Measurements from ENCODE around the gene DNM3. TPM values are rescaled to one million over a fixed set of nuclear protein-coding genes. Genes with fewer than 3 reads are reported as not detected.

The DNM3 gene
- total and polyA plus RNA-seq, 2 donors (not counting 3 experiments of a cell fraction or from before 2014, with no cell fraction given): 1.4 to 2.5 TPM

GRCh38 chr1:172427191-172427590 is 585.9 kb downstream of the DNM3 start:
- no TSS peak for BruUV-seq (replicated peaks)
- H3K27me3 ChIP-seq (ENCODE audit: control insufficient read depth in 2 of 2, insufficient read depth in 2 of 2, low read length in 2 of 2): no peaks in the 10 kb centered on the region
- dilution Hi-C loops (cut with MboI; ENCODE audit: extremely low pct_ligation_motif_present, low sequenced_read_pairs): no loop called here
- no peaks in the 10 kb centered on the region for H3K9me1 ChIP-seq (replicated peaks; ENCODE audit: control insufficient read depth, extremely low read depth, insufficient read depth, low read length)
- FAIRE-seq (no peak), DNase-seq (ENCODE audit: low read depth, low spot score) (no peak)
- H3K4me1 ChIP-seq (ENCODE audit: control insufficient read depth, extremely low read depth, insufficient read depth, low read length): no peaks in the 10 kb centered on the region
- H3K79me2 ChIP-seq (ENCODE audit: control insufficient read depth, insufficient read depth, low read length): no peaks in the 10 kb centered on the region
- H3K9me3 ChIP-seq (replicated peaks; ENCODE audit: control insufficient read depth, insufficient read depth, low read length): no peaks in the 10 kb centered on the region
- ChIA-PET POLR2A (no interaction called here), CTCF (interaction anchor here (0.8 to 5.1 kb wide), 4 partner anchors 17 to 425 kb away, joined by 3 to 53 read pairs (median 12); no protein-coding TSS in a partner anchor)
- intact Hi-C loops (cut with micrococcal nuclease): loop anchor here (5.0 kb wide), 1 partner anchor 385 kb away; no protein-coding TSS in a partner anchor
- no peak overlapping the region for H3K27ac ChIP-seq (ENCODE audit: insufficient read depth, low read depth, low read length)
- H4K20me1 ChIP-seq (replicated peaks; ENCODE audit: control insufficient read depth, extremely low read depth, insufficient read depth, low read length): no peaks in the 10 kb centered on the region
- no peak overlapping the region for H3K4me3 ChIP-seq (replicated peaks in 1 of 3; ENCODE audit: insufficient read depth in 1 of 3, low read depth in 1 of 3, low read length in 3 of 3)
- H2AFZ ChIP-seq (ENCODE audit: low read depth, low read length): no peak overlapping the region
- no peak for TF ChIP-seq JUN (IDR thresholded peaks at IDR 0.05; ENCODE audit: borderline replicate concordance, insufficient read depth, insufficient read length, low read depth)
- TF ChIP-seq FOS (IDR thresholded peaks at IDR 0.05; ENCODE audit: borderline replicate concordance, insufficient read depth, low read length): no peak
- no peak for TF ChIP-seq CTCF (IDR thresholded peaks at IDR 0.05; ENCODE audit: extremely low read depth in 1 of 2, insufficient read depth in 1 of 2, low read depth in 1 of 2, low read length in 2 of 2)
- no peak for TF ChIP-seq MAX (IDR thresholded peaks at IDR 0.05; ENCODE audit: insufficient read depth, insufficient read length)
- no peak for TF ChIP-seq MYC (IDR thresholded peaks at IDR 0.05; ENCODE audit: low read depth, low read length)
- no peak overlapping the region for H3K9ac ChIP-seq (replicated peaks; ENCODE audit: extremely low read depth, insufficient read depth, low read length)
- no peak overlapping the region for H3K4me2 ChIP-seq (ENCODE audit: insufficient read depth, low read length)
- no peaks in the 10 kb centered on the region for H3K36me3 ChIP-seq (ENCODE audit: control insufficient read depth in 2 of 2, extremely low read depth in 1 of 2, insufficient read depth in 2 of 2, low read length in 2 of 2)
